ENCODE data around the gene MEF2C. TPM values are rescaled to one million over a fixed set of nuclear protein-coding genes. Genes with fewer than 3 reads are reported as not detected.
"Not testable (repeated sequence)": the region's sequence is repeated elsewhere in the genome, so short reads cannot be mapped to it uniquely, and the experiment has no call there.

Gene MEF2C
- total and polyA plus RNA-seq, 3 experiments from 2014 or later = 0.31 to 0.85 TPM; not detected in 1

DNA sequence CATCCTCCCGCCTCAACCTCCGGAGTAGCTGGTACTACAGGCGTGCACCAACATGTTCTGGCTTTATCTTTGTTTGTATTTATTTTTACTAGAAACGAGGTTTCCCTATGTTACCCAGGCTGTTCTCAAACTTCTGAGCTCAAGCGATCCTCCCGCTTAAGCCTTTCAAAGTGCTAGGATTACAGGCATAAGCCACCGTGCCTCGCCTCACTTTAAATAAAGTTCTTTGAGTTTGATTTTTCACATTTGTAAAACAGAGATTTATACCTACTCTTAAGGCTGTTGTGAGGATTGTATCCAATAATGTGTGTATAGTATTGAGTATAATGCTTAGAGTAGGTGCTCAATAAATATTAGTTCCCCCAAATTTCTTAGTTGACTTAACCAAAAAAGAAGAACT lies 75.7 kb downstream of the MEF2C start:
- H3K27me3 Mint-ChIP-seq = no peaks in the 10 kb centered on the region
- Histone ChIP-seq H3K4me1 (ENCODE audit: insufficient read depth, low read length) (no peaks in the 10 kb centered on the region), H3K27ac (ENCODE audit: low read depth, low read length) (no peak overlapping the region), H3K4me3 (ENCODE audit: low read length) (no peak overlapping the region), H3K27me3 (ENCODE audit: insufficient read depth, low read length, poor library complexity, severe bottlenecking) (no peaks in the 10 kb centered on the region), H3K36me3 (ENCODE audit: insufficient read depth, low read length) (no peaks in the 10 kb centered on the region), H3K9me3 (ENCODE audit: low read length) (no peaks in the 10 kb centered on the region)
- H3K9me3 Mint-ChIP-seq = no peaks in the 10 kb centered on the region
- no peak overlapping the region for H3K4me3 Mint-ChIP-seq
- H3K4me1 Mint-ChIP-seq = no peaks in the 10 kb centered on the region
- no peak overlapping the region for H3K27ac Mint-ChIP-seq
- ChIA-PET POLR2A (no interaction called here), CTCF (no interaction called here)
- no peak for DNase-seq
- no peaks in the 10 kb centered on the region for H3K36me3 Mint-ChIP-seq

DNA sequence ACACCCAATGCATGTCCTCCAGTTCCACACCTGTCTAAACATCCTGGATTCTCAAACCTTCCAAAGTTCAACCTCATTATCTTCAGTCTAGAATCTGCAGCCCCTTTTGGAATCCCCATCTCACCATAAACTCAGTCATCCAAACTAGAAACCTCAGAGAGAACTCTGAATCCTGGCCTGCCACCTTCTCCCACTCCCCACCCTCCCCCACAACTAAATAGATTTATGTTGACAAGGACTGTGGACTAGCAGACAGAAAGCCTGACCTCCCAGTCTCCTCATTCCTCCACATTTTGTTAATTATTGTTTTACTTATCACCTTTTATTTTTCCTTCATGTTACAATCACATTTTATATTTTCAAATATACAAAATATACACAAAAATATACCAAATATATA lies 76.6 kb downstream of the MEF2C start:
- no peak overlapping the region for H3K27ac ChIP-seq (ENCODE audit: low read depth, low read length)

DNA sequence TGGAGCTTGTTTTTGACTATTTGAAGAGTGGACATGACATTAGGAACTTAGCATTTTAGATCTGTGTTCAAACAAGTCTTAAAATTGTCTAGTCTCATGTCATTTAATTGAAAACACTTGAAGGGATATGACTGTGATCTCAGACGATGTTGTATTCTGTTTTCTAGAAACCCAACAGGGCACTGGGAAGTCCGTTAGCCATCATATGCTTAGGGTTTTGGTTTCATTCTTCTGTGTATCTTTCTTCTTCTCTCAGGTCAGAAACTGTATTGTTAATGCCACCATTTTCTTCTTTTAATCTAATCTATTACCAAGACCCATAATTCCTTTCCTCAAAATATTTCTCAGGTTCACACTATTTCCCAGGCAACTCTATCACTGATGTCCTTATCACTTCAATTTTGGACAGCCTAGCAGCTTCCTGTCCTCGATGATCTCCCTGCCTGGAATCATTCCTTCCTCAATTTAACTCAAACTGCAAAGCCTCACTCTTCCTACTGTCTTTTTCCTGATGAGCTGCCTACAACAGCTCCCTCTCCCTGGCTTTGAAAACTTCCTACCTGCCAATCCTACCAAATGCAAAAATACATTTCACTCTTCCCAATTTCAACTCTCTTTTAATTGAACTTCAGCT lies 77.7 kb downstream of the MEF2C start:
- Mint-ChIP-seq H3K4me3 (no peak overlapping the region), H3K27me3 (no peaks in the 10 kb centered on the region), H3K9me3 (peaks cover 0 to 3% (median 0%) of the 10 kb centered on the region in 5 donors), H3K4me1 (no peaks in the 10 kb centered on the region), H3K27ac (no peak overlapping the region), H3K36me3 (no peaks in the 10 kb centered on the region)
- POLR2A ChIA-PET = no interaction called here
- CTCF ChIA-PET = no interaction called here
- Histone ChIP-seq H3K27ac (ENCODE audit: low read depth, low read length) (no peak overlapping the region), H3K4me1 (ENCODE audit: insufficient read depth, low read length) (no peaks in the 10 kb centered on the region), H3K36me3 (ENCODE audit: insufficient read depth, low read length) (no peaks in the 10 kb centered on the region), H3K4me3 (ENCODE audit: low read length) (no peak overlapping the region), H3K27me3 (ENCODE audit: insufficient read depth, low read length, poor library complexity, severe bottlenecking) (no peaks in the 10 kb centered on the region), H3K9me3 (ENCODE audit: low read length) (no peaks in the 10 kb centered on the region)
- no peak for DNase-seq

More for the DNA sequence above, 76.6 kb downstream of the MEF2C start:
- Mint-ChIP-seq H3K4me1 (no peaks in the 10 kb centered on the region), H3K27me3 (no peaks in the 10 kb centered on the region), H3K27ac (no peak overlapping the region), H3K9me3 (peaks cover 0 to 3% (median 0%) of the 10 kb centered on the region in 5 donors), H3K36me3 (no peaks in the 10 kb centered on the region), H3K4me3 (no peak overlapping the region)
- H3K9me3 ChIP-seq (ENCODE audit: low read length) = no peaks in the 10 kb centered on the region
- ChIA-PET POLR2A (no interaction called here), CTCF (no interaction called here)
- no peak overlapping the region for H3K4me3 ChIP-seq (ENCODE audit: low read length)
- H3K27me3 ChIP-seq (ENCODE audit: insufficient read depth, low read length, poor library complexity, severe bottlenecking) = no peaks in the 10 kb centered on the region
- DNase-seq = no peak
- H3K4me1 ChIP-seq (ENCODE audit: insufficient read depth, low read length) = no peaks in the 10 kb centered on the region
- no peaks in the 10 kb centered on the region for H3K36me3 ChIP-seq (ENCODE audit: insufficient read depth, low read length)

DNA sequence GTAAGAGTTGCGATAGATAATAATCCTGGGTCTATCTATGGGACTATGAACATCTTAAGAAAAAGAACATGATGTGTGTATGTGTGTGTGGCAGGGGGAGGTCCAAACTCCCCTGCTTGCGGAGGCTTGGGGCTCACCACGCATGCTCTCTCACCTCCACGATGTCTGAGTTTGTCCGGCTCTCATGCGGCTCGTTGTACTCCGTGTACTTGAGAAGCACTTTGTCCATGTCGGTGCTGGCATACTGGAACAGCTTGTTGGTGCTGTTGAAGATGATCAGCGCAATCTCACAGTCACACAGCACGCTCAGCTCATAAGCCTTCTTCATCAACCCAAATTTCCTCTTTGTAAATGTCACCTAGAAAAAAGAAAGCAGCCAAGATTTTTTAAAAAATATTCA lies 78.5 kb downstream of the MEF2C start:
- CTCF ChIA-PET = no interaction called here
- POLR2A ChIA-PET = no interaction called here
- H3K4me1 ChIP-seq (ENCODE audit: insufficient read depth, low read length) = no peaks in the 10 kb centered on the region
- no peaks in the 10 kb centered on the region for H3K9me3 ChIP-seq (ENCODE audit: low read length)
- Mint-ChIP-seq H3K27ac (no peak overlapping the region), H3K27me3 (no peaks in the 10 kb centered on the region), H3K4me3 (no peak overlapping the region), H3K36me3 (no peaks in the 10 kb centered on the region), H3K4me1 (no peaks in the 10 kb centered on the region), H3K9me3 (peaks cover 0 to 7% (median 0%) of the 10 kb centered on the region in 5 donors)
- DNase-seq = no peak
- no peak overlapping the region for H3K4me3 ChIP-seq (ENCODE audit: low read length)
- H3K36me3 ChIP-seq (ENCODE audit: insufficient read depth, low read length) = no peaks in the 10 kb centered on the region
- H3K27me3 ChIP-seq (ENCODE audit: insufficient read depth, low read length, poor library complexity, severe bottlenecking) = no peaks in the 10 kb centered on the region
- H3K27ac ChIP-seq (ENCODE audit: low read depth, low read length) = no peak overlapping the region

DNA sequence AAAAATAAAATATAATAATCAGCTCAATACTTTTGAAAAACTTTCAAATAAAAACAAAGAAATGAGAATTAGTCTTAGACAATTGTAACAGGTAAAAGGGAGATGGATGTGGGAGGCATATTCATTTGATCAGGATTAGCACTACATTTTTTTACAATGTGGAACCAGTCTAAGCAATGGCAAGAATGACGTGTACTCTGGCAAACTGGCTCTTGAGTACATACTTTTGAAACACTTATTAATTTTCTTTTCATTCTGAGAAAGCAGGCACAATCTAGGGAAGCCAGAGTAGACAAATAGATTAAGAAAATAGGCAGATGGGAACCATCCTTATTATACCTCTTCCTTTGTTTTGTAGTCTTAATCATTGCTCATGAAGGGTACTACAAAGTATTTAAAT lies 79.7 kb downstream of the MEF2C start:
- H3K4me3 ChIP-seq (ENCODE audit: low read length) = no peak overlapping the region
- no peak overlapping the region for H3K27ac Mint-ChIP-seq
- H3K27me3 ChIP-seq (ENCODE audit: insufficient read depth, low read length, poor library complexity, severe bottlenecking) = no peaks in the 10 kb centered on the region
- no peak overlapping the region for H3K27ac ChIP-seq (ENCODE audit: low read depth, low read length)
- H3K9me3 Mint-ChIP-seq = peaks cover 0 to 7% (median under 1%) of the 10 kb centered on the region in 5 donors
- H3K9me3 ChIP-seq (ENCODE audit: low read length) = no peaks in the 10 kb centered on the region
- no peaks in the 10 kb centered on the region for H3K36me3 ChIP-seq (ENCODE audit: insufficient read depth, low read length)
- no peaks in the 10 kb centered on the region for H3K36me3 Mint-ChIP-seq
- no peaks in the 10 kb centered on the region for H3K27me3 Mint-ChIP-seq
- CTCF ChIA-PET = no interaction called here
- H3K4me1 Mint-ChIP-seq = no peaks in the 10 kb centered on the region
- no peak overlapping the region for H3K4me3 Mint-ChIP-seq
- no peak for DNase-seq
- H3K4me1 ChIP-seq (ENCODE audit: insufficient read depth, low read length) = no peaks in the 10 kb centered on the region
- POLR2A ChIA-PET = no interaction called here

DNA sequence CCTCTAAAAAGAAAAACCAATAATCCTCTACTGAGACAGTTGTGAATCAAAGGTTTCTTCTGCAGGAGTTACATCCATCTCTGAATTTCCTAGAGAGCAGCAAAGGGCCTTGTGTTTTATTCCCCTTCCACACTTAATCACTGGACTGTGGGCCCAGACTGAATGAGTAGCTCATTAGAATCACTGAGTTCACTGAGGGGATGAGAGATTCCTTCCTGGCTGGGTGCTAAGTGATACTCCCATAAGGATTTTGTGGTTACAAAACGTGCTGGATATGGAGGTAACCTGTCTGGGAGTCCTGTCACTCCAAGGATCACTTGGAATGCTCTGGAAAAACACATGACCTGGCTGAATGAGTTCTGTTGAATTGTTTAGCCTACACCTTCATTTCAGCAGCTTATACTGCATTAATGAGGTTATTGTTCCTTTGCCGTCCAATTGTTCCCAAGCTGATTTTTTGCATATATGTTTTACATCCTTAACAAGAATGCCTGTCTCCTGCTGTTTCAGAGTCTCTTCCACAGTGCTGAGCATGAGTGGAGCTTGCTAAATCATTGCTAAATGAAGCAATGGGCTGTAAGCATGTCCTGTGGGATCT lies 82.9 kb downstream of the MEF2C start:
- CTCF ChIA-PET = no interaction called here

DNA sequence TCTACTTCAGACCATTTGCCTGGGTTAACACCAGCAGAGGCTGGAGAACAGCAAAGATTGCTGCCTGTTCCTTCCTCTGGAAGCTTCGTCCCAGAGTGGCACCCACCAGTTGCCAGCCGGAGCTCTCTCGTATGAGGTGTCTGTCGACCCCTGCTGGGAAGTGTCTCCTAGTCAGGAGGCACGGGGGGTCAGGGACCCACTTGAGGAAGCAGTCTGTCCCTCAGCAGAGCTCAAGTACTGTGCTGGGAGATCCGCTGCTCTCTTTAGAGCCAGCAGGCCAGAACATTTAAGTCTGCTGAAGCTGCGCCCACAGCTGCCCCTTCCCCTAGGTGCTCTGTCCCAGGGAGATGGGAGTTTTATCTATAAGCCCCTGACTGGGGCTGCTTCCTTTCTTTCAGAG lies 84.1 kb downstream of the MEF2C start:
- H3K27ac Mint-ChIP-seq; H3K9me3 ChIP-seq (ENCODE audit: low read length); H3K27me3 Mint-ChIP-seq; H3K4me3 ChIP-seq (ENCODE audit: low read length); CTCF ChIA-PET; H3K4me1 Mint-ChIP-seq; DNase-seq; POLR2A ChIA-PET; H3K27me3 ChIP-seq (ENCODE audit: insufficient read depth, low read length, poor library complexity, severe bottlenecking); H3K4me3 Mint-ChIP-seq; H3K36me3 ChIP-seq (ENCODE audit: insufficient read depth, low read length); H3K27ac ChIP-seq (ENCODE audit: low read depth, low read length); H3K4me1 ChIP-seq (ENCODE audit: insufficient read depth, low read length); H3K36me3 Mint-ChIP-seq: not testable (repeated sequence)
- H3K9me3 Mint-ChIP-seq = peaks cover 0 to 14% (median 4%) of the 10 kb centered on the region in 5 donors

More for the DNA sequence above, 82.9 kb downstream of the MEF2C start:
- POLR2A ChIA-PET = no interaction called here
- no peaks in the 10 kb centered on the region for H3K4me1 ChIP-seq (ENCODE audit: insufficient read depth, low read length)
- H3K4me1 Mint-ChIP-seq = no peaks in the 10 kb centered on the region
- H3K36me3 Mint-ChIP-seq = no peaks in the 10 kb centered on the region
- H3K27ac ChIP-seq (ENCODE audit: low read depth, low read length) = no peak overlapping the region
- no peaks in the 10 kb centered on the region for H3K27me3 ChIP-seq (ENCODE audit: insufficient read depth, low read length, poor library complexity, severe bottlenecking)
- no peaks in the 10 kb centered on the region for H3K9me3 ChIP-seq (ENCODE audit: low read length)
- no peak overlapping the region for H3K4me3 ChIP-seq (ENCODE audit: low read length)
- peak overlapping the region in 1 of 8 donors; percentile 83 for H3K27ac Mint-ChIP-seq
- H3K36me3 ChIP-seq (ENCODE audit: insufficient read depth, low read length) = no peaks in the 10 kb centered on the region
- DNase-seq = no peak
- H3K4me3 Mint-ChIP-seq = no peak overlapping the region
- peaks cover 0 to 14% (median 4%) of the 10 kb centered on the region in 5 donors for H3K9me3 Mint-ChIP-seq
- H3K27me3 Mint-ChIP-seq = no peaks in the 10 kb centered on the region

DNA sequence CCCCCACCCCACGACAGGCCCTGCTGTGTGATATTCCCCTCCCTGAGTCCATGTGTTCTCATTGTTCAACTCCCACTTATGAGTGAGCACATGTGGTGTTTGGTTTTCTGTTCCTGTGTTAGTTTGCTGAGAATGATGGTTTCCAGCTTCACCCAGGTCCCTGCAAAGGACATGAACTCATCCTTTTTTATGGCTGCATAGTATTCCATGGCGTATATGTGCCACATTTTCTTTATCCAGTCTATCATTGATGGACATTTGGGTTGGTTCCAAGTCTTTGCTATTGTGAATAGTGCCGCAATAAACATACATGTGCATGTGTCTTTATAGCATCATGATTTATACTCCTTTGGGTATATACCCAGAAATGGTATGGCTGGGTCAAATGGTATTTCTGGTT lies 89.2 kb downstream of the MEF2C start:
- H3K4me3 Mint-ChIP-seq; CTCF ChIA-PET; H3K36me3 Mint-ChIP-seq; H3K9me3 ChIP-seq (ENCODE audit: low read length); H3K4me1 ChIP-seq (ENCODE audit: insufficient read depth, low read length); H3K27ac Mint-ChIP-seq; DNase-seq; H3K27me3 ChIP-seq (ENCODE audit: insufficient read depth, low read length, poor library complexity, severe bottlenecking); H3K27ac ChIP-seq (ENCODE audit: low read depth, low read length); H3K4me1 Mint-ChIP-seq; H3K27me3 Mint-ChIP-seq; H3K4me3 ChIP-seq (ENCODE audit: low read length); H3K36me3 ChIP-seq (ENCODE audit: insufficient read depth, low read length); POLR2A ChIA-PET; H3K9me3 Mint-ChIP-seq: not testable (repeated sequence)
